Parathyroid adenoma (tissue), 2 donors: ENCODE data around the gene CA7.

Experiments used
- H2AFZ ChIP-seq: fragments of 300-600 bp; sonication (generic); one replicate; pipeline ENCODE4 v1.7.0; 2017; ENCODE audit warnings: antibody characterized with exemption, mild to moderate bottlenecking
- H3K27ac ChIP-seq: fragments of 300-600 bp; sonication (generic); one replicate; pipeline ENCODE4 v1.7.0; 2017
- H3K27me3 ChIP-seq: fragments of 300-600 bp; sonication (generic); one replicate; pipeline ENCODE4 v1.7.0; 2017; ENCODE audit warnings: low read length; ENCODE audit not compliant: control insufficient read depth, insufficient read depth
- H3K36me3 ChIP-seq: fragments of 300-600 bp; sonication (generic); one replicate; pipeline ENCODE4 v1.7.0; 2017; ENCODE audit warnings: low read length; ENCODE audit not compliant: control insufficient read depth, insufficient read depth
- H3K4me1 ChIP-seq: fragments of 300-600 bp; sonication (generic); one replicate; pipeline ENCODE4 v1.7.0; 2017; ENCODE audit warnings: control low read depth
- H3K4me2 ChIP-seq: fragments of 300-600 bp; sonication (generic); one replicate; pipeline ENCODE4 v1.7.0; 2017; ENCODE audit warnings: low read length
- H3K4me3 ChIP-seq: fragments of 300-600 bp; sonication (generic); one replicate; pipeline ENCODE4 v1.7.0; 2017; ENCODE audit warnings: low read depth, low read length
- H3K79me2 ChIP-seq: fragments of 300-600 bp; sonication (generic); one replicate; pipeline ENCODE4 v1.7.0; 2017; ENCODE audit warnings: control low read depth
- H3K9ac ChIP-seq: fragments of 300-600 bp; sonication (generic); one replicate; pipeline ENCODE4 v1.7.0; 2017; ENCODE audit warnings: mild to moderate bottlenecking
- H3K9me3 ChIP-seq: fragments of 300-600 bp; sonication (generic); one replicate; pipeline ENCODE4 v1.7.0; 2017; ENCODE audit warnings: low read length; ENCODE audit not compliant: control insufficient read depth
- CTCF ChIP-seq: fragments of 300-600 bp; sonication (generic); IDR thresholded peaks from one replicate; pipeline ENCODE4 v1.7.0; 2017; ENCODE audit warnings: antibody characterized with exemption, mild to moderate bottlenecking
- donor health status: primary hyperparathyroidism.

Gene CA7

GRCh38 chr16:66844342-66845079, at the start of gene CA7:
Gene CA7, plus strand, starts transcription at chr16:66844414. Its CDS starts 74 bp downstream, at chr16:66844488.
- Histone ChIP-seq H2AFZ (peak within 1 kb of the TSS; percentile 86), H3K9ac (no peak within 1 kb of the TSS), H3K79me2 (no peaks in the 10 kb centered on the region), H3K9me3 (no peaks in the 10 kb centered on the region), H3K4me3 (peak within 1 kb of the TSS; percentile 43), H3K4me1 (no peaks in the 10 kb centered on the region), H3K4me2 (peak within 1 kb of the TSS; percentile 86), H3K27ac (no peak within 1 kb of the TSS), H3K27me3 (no peaks in the 10 kb centered on the region), H3K36me3 (no peaks in the 10 kb centered on the region)
- no peak for TF ChIP-seq CTCF

DNA sequence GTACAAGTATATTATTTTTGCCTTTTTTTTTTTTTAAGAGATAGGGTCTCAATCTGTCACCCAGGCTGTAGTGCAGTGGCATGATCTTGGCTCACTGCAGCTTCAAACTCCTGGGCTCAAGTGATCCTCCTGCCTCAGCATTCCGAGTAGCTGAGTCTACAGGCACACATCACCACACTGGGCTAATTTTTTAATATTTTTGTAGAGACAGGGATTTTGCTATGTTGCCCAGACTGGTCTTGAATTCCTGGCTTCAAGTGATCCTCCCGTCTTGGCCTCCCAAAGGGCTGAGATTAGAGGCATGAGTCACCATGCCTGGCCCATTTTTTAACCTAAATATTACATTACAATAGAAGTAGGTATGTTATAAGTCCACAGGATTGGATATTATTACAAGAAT, 46.1 kb upstream of the CA7 start:
- Histone ChIP-seq H3K9me3 (no peaks in the 10 kb centered on the region), H3K9ac (no peak overlapping the region), H3K4me3 (no peak overlapping the region), H3K79me2 (no peaks in the 10 kb centered on the region), H3K4me2 (no peak overlapping the region), H3K27me3 (no peaks in the 10 kb centered on the region), H2AFZ (no peak overlapping the region), H3K4me1 (no peaks in the 10 kb centered on the region), H3K27ac (no peak overlapping the region), H3K36me3 (no peaks in the 10 kb centered on the region)
- no peak for TF ChIP-seq CTCF

- H3K27me3 ChIP-seq = no peaks in the 10 kb centered on the region
- no peak overlapping the region for H3K4me3 ChIP-seq
- H3K4me2 ChIP-seq = no peak overlapping the region
- H3K4me1 ChIP-seq = no peaks in the 10 kb centered on the region
- no peak overlapping the region for H3K9ac ChIP-seq
- no peak overlapping the region for H2AFZ ChIP-seq
- no peaks in the 10 kb centered on the region for H3K36me3 ChIP-seq
- TF ChIP-seq CTCF = no peak
- H3K9me3 ChIP-seq = no peaks in the 10 kb centered on the region
- H3K79me2 ChIP-seq = no peaks in the 10 kb centered on the region
- H3K27ac ChIP-seq = no peak overlapping the region
Measured at GRCh38 chr16:66800856-66801255, 43.4 kb upstream of the CA7 start.

DNA sequence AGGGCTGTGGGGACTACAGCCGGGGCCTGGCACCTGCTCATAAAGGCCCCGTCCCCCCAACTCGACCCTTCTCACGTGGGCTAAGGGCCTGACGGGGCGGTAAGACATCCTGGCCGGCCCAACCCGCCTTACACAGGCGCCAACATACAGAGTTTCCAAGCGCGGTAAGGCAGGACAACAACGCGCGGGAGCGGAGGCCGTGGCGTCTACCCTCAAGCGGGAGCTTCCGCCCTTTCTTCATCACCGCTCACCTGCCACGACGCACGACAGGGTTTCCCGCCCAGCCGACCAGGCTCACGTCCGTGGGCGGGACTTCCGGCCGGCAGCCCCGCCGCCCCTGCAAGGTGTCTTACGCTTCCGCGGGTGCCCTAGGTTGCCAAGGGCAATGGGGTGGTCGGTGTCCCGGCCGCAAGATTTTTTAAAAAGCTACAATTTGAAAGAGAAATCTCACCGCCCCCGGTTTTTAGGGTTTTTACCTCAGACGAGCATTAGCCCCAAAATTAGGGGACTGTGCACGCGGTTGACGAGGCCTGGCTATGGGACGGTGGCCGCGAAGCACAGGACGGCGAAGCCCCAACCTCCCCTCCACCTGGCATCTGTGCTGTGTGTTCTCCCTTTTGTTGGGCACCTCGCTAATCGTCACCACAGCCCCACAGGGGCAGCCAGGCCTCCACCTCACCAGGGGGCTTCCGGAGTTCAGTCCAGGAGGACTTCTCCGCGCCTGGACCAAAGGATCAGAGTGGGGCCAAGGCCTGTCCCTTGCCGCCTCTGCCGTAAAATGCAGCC, 42.7 kb upstream of the CA7 start, which contains the start of gene TERB1:
Gene TERB1, minus strand, starts transcription at position 265 of the 786 bp plus-strand sequence. CDS start 4,786 bp downstream, outside the sequence.
- TF ChIP-seq CTCF = no peak
- H3K4me3 ChIP-seq = no peak within 1 kb of the TSS
- no peaks in the 10 kb centered on the region for H3K4me1 ChIP-seq
- H3K27ac ChIP-seq = no peak within 1 kb of the TSS
- no peaks in the 10 kb centered on the region for H3K79me2 ChIP-seq
- H3K27me3 ChIP-seq = no peaks in the 10 kb centered on the region
- no peak within 1 kb of the TSS for H3K9ac ChIP-seq
- no peak within 1 kb of the TSS for H3K4me2 ChIP-seq
- H2AFZ ChIP-seq = no peak within 1 kb of the TSS
- no peaks in the 10 kb centered on the region for H3K36me3 ChIP-seq
- no peaks in the 10 kb centered on the region for H3K9me3 ChIP-seq
